Stimulated activated naive CD4-positive, alpha-beta T cell (primary cell): ENCODE results near the gene IQUB.
"Not testable (repeated sequence)": the region's sequence is repeated elsewhere in the genome, so short reads cannot be mapped to it uniquely, and the experiment has no call there.

ENCODE experiments used
- DNase-seq, 6 experiments: peaks; one replicate each; lab custom pipeline; 2025; lab: John Stamatoyannopoulos, UW

The IQUB gene

GRCh38 chr7:123534383-123535260 lies at the start of gene IQUB:
Gene IQUB (minus strand): TSS chr7:123534595. CDS start chr7:123512340, 22,255 bp downstream.
- DNase-seq, result peak; percentile 83 to 97 (median 93)

DNA sequence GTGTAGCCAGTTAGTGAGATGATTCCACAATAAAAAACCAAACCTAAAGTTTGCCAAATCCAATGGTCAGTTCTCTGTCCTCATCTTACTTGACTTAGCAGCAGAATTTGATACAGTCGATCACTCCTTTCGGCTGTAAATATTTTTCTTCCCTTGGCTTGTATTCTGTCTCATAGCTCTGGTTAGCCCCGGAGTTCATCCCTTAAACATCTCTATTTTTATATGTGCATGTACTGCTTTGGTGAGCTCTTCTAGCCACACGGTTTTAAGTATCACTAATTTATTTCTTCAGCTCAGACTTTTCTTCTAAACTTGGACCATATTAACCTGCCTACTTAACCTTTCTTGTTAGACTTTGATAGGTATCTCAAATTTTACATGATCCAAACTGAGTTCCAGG lies 49.4 kb upstream of the IQUB start:
- DNase-seq, result no peak

DNA sequence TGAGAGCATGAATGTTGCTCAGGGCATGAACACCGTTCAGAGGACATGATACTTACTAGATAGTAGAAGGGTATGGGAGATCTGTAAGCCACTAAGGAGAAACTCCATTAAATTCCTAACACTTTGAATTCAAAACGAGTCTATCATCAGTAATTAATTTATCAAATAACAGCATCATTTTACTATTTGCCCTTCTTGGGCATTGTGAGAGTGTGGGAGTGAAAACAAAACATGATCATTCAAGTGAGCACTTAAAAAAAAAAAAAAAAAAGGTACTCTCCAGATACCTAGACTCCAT lies 46.7 kb upstream of the IQUB start:
- DNase-seq, result no peak

DNA sequence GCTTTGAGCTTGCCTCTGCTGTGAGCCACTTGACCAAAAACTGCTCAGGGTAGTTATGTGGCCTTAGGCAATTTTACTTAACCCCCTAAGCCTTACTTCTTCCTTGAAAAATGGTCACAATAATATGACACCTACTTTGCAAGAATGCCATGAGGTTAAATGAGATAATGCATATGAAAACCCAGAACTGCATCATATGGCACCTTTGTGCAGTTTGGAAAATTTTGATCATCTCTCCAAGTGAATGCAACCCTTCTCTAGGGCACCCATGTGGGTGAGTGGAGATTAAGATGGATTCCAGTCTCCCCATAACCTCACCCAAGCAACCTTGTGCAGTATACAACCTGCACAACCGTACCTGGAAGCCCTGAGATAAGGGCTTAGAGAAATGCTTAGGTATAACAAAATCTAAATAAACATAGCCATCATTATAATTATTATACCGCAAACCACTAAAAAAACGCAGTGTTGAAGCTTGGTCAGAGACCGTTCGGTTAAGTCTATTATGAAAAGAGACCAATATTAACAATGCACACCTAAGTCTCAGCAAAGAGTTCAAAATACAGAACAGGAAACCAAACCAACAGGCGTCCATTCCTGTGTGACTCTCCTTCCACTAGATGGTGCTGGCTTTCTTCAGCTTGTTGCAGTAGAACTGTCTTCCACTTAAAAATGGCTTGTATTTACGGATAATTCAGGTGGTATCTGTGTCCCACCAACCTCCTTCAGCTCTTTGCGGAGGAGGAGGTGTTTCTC lies 46.2 kb upstream of the IQUB start:
- no peak for DNase-seq

GRCh38 chr7:123579416-123579815 lies 45.0 kb upstream of the IQUB start:
- no peak for DNase-seq

GRCh38 chr7:123573896-123574467 lies 39.6 kb upstream of the IQUB start:
- no peak for DNase-seq

GRCh38 chr7:123573341-123573740 lies 38.9 kb upstream of the IQUB start:
- DNase-seq, result no peak

DNA sequence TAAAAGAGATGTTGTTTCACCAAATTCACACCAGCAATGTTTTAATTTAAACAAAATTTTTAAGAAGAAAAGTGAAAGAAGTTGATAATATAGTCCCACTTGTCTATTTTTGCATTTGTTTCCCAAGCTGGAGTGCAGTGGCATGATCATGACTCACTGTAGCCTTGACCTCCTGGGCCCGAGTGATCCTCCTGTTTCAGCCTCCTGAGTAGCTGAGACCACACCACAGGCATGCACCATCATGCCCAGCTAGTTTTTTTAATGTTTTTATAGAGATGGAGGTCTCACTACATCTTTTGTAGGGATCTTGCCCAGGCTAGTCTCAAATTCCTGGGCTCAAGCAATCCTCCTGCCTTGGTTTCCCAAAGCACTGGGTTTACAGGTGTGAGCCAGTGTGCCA lies 37.3 kb upstream of the IQUB start:
- no peak for DNase-seq

- no peak for DNase-seq
These were observed 36.8 kb upstream of the IQUB start for GRCh38 chr7:123571187-123571586.

DNA sequence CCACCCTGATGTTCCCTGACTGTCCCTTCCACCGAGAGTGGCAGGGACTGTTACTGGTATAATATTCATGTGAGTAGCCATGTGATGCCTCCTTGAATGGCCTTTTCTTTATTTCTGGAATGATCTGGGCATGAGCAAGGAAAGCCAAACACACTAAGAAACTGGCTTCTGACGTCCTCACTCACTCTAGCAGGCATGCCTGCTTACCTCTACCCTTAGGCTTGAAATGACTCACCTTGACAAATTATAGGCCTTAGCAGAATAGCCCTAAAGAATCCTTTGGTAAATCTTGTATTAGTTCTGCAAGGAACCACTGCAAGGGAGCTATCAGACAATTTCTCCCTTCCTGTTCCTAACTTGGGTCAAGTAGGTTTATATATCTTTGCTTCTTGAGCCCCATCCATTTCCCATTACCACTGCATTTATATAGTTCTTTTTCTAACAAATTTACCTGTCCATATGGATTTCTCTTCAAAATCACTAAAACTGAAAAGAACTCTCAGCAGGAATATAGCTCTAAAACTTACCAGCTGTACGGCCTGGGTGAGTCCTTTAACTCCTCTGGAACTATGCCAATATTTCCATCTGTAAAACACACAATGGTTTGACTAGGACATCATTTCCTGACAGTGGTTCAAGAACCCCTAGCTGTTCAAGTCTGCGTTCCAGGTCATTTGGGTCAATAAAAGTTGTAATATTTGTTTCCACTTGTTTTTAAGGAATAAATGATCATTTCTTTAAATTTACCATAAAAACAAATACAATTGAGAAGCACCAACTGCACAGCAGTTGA lies 36.2 kb upstream of the IQUB start:
- DNase-seq, result no peak

DNA sequence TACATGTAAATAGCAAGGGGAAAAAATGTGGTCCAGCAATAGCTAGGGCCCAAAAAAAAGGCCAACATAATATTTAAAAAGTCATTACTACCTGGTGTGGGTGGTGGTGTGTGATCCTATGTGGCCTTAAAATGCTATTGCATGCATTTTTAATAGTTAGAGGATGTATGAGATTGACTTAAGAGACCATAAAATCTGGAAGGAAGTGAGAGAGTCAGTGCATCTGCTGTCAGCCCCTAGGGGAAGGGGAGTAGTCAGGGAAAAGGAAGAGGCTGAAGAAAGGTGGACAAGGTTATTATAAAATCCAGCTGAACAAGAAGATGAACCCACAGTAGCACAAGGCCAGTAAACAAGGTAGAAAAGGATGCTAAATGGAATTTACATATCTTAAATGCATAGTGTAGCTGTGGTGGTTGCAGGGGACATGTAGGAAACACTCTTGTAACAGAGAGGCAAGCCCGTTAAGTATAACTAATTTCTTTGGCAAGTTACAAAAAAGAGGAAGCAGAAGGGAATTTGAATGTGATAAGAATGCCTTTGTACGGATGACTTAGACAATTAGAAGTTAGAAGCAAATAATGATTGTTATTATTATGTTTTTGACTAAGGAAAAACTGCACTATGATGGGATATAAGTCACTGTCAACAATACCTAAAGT lies 35.1 kb upstream of the IQUB start:
- DNase-seq, result no peak

DNA sequence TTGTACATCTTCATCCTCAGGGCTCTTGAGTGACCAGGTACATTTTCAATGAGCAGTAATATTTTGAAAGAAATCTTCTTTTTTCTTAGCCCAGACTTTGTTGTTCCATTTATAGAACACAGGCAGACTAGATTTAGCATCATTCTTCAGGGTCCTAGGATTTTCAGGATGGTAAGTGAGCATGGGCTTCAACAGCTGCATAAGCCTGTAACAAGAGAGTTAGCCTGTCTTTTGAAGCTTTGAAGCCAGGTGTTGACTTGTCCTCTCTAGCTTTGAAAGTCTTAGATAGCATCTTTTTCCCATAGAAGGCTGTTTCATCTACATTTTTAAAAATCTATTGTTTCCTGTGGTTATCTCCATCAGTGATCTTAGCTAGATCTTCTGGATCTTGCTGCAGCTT lies 27.7 kb upstream of the IQUB start:
- no peak for DNase-seq

DNA sequence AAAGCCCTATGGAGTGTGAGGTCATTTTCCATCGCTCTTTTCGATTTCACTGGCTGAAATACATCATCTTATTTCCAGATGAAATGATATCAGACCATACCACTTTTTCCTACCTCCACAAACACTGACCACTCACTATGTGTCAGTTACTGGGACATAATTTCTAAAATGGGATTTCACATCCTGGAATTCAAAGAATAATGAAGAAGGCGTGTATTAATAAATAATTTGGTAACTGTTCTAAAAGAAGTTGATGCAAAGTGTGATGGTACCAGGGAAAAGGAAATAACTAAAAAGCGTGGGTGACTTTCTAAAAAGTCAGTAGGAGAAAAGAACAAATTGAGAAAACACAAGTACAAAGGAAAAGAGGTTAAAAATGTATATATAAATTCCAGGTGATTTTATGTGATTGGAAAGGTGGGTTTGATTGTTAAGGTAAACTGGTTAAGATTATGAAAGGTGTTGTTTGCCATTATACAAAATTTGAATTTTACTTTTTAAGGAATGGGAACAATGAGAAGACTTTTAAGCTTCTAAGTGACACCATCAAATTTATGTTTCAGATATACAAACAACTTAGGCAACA lies 24.0 kb upstream of the IQUB start:
- DNase-seq, result no peak

DNA sequence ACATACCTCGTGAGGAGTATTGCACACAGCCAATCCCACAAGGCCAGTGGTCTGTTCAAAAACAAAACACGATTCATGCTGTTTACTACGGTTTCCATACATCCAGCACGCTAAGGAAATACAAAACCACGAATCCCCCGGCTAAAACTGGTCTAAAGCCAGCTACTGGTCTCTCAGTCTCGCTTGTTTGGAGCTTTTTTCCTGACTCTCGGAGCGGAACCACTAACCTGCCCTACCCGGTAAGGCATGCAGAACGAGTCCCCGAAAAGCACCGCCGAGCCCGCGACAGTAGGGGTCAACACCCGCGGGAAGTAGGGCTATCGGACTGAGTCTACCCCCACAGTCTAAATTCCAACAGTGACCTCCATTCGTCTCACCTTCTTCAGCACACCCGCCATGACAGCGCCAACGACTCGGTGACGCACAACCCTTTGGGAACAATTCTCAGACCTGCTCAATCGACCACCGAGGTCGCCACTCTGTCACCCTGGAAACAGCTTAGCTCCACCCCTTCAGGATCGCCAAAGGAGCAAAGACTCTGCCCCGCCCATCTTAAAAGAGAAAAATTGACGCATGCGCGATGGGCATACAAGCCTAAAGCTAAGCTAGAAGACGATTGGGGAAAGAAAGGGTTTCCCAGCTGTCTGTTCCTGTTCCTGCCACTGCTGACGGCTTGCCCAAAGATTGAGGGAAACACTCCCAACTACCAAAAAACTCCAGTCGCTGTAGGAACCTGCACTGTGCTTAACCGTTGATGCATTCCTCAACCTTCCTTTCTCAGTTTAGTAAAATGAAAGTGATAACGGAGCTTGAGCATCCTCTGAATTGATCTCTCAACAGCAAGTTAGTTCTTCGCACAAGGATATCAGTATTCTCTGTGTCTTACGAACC lies 23.2 kb upstream of the IQUB start, which contains the start of gene NDUFA5:
TSS of gene NDUFA5 (minus strand) at position 421 of the 891 bp plus-strand sequence. CDS start at position 398, 23 bp downstream.
- DNase-seq, result peak; percentile 88 to 98 (median 97)

GRCh38 chr7:123557016-123557397 lies 22.6 kb upstream of the IQUB start:
- peak in 1 of 6 experiments; percentile 3 for DNase-seq

GRCh38 chr7:123555484-123555883 lies 21.1 kb upstream of the IQUB start:
- DNase-seq, result no peak

DNA sequence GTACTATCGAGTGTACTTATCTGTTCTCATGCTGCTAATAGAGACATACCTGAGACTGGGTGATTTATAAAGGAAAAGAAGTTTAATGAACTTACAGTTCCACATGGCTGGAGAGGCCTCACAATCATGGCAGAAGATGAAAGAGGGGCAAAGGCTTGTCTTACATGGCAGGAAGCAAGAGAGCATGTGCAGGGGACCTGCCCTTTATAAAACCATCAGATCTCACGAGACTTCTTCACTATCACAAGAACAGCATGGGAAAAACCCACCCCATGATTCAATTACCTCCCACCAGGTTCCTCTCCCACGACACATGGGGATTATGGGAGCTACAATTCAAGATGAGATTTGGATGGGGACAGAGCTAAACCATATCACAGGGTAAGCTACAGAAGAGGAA lies 18.8 kb upstream of the IQUB start:
- no peak for DNase-seq

DNA sequence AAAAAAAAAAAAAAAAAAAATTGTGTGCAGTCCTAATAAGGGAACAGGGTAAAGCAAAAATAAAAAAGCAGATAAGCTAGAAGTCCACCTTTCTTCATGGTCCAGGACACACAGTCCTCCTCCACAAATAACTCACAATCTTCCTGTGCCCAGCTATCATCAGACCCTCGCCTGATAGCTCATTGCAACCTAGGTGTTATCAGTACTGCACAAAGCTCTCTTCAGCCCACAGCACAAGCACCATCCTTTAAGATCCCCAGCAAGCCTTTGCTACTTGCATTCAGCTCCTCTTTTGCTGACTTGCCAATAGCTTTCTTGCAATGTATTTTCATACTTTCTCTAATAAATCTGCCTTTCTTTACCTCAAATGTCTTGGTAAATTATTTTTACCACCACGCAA lies 18.2 kb upstream of the IQUB start:
- no peak for DNase-seq

DNA sequence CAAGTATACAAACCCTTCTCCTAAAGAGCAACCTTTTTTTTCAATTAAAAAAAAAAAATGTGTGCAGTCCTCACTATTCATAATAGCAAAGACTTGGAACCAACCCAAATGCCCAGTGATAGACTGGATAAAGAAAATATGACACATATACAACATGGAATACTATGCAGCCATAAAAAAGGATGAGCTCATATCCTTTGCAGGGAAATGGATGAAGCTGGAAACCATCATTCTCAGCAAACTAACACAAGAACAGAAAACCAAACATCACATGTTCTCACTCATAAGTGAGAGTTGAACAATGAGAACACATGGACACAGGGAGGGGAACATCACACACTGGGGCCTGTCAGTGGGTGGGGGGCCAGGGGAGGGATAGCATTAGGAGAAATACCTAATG lies 17.7 kb upstream of the IQUB start:
- DNase-seq, result not testable (repeated sequence)

GRCh38 chr7:123548406-123548805 lies 14.0 kb upstream of the IQUB start:
- no peak for DNase-seq
